ENCODE data around the gene EML4.
"Not testable (repeated sequence)": the region's sequence is repeated elsewhere in the genome, so short reads cannot be mapped to it uniquely, and the experiment has no call there.

Gene EML4, protein sequence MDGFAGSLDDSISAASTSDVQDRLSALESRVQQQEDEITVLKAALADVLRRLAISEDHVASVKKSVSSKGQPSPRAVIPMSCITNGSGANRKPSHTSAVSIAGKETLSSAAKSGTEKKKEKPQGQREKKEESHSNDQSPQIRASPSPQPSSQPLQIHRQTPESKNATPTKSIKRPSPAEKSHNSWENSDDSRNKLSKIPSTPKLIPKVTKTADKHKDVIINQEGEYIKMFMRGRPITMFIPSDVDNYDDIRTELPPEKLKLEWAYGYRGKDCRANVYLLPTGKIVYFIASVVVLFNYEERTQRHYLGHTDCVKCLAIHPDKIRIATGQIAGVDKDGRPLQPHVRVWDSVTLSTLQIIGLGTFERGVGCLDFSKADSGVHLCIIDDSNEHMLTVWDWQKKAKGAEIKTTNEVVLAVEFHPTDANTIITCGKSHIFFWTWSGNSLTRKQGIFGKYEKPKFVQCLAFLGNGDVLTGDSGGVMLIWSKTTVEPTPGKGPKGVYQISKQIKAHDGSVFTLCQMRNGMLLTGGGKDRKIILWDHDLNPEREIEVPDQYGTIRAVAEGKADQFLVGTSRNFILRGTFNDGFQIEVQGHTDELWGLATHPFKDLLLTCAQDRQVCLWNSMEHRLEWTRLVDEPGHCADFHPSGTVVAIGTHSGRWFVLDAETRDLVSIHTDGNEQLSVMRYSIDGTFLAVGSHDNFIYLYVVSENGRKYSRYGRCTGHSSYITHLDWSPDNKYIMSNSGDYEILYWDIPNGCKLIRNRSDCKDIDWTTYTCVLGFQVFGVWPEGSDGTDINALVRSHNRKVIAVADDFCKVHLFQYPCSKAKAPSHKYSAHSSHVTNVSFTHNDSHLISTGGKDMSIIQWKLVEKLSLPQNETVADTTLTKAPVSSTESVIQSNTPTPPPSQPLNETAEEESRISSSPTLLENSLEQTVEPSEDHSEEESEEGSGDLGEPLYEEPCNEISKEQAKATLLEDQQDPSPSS

DNA sequence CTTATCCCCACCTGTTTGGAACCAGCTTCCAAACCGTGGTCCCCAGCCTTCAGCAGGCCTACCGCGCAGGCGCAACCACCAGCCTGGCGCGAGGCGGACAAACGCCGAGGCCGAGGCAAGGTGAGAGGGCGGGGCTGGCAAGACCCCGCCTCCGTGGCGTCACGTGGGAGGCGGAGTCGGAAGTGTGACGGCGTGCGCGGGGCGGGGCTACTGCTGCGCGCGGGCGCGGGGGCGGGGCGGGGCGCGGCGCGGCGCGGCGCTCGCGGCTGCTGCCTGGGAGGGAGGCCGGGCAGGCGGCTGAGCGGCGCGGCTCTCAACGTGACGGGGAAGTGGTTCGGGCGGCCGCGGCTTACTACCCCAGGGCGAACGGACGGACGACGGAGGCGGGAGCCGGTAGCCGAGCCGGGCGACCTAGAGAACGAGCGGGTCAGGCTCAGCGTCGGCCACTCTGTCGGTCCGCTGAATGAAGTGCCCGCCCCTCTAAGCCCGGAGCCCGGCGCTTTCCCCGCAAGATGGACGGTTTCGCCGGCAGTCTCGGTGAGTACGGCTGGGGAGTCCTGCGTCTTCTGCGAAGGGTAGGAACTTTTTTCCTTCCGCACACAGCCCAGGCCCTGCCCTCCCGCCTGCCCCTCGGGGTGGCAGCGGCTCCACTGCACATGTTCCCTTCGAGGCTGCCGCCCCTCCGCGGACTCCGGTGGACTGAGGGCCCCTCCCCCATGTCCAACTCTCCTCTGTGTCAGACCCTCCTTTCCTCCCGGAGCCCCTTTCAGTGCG lies at the start of gene EML4:
TSS of gene EML4 (plus strand) at position 254 of the 774 bp plus-strand sequence. CDS start at position 513, 259 bp downstream.
- H3K27me3 Mint-ChIP-seq: no peaks in the 10 kb centered on the region
- no peaks in the 10 kb centered on the region for H3K9me3 Mint-ChIP-seq
- no peaks in the 10 kb centered on the region for H3K36me3 Mint-ChIP-seq (ENCODE audit: insufficient read depth)
- H3K27ac Mint-ChIP-seq (ENCODE audit: low read depth): no peak within 1 kb of the TSS
- peak; percentile 88 to 96 for DNase-seq (ENCODE audit: low spot score in 2 of 2)
- H3K4me1 Mint-ChIP-seq: peaks cover 18% of the 10 kb centered on the region
- H3K4me3 Mint-ChIP-seq: peak within 1 kb of the TSS; percentile 23
- ATAC-seq (replicated peaks; ENCODE audit: extremely low read depth, poor library complexity, severe bottlenecking): peak; percentile 80

GRCh38 chr2:42123426-42123825 lies 45.7 kb upstream of the EML4 start:
- Mint-ChIP-seq H3K4me1 (peaks cover 41% of the 10 kb centered on the region), H3K27ac (ENCODE audit: low read depth) (peak overlapping the region; percentile 44), H3K36me3 (ENCODE audit: insufficient read depth) (peaks cover 5% of the 10 kb centered on the region), H3K27me3 (no peaks in the 10 kb centered on the region), H3K9me3 (peaks cover 5% of the 10 kb centered on the region), H3K4me3 (peak overlapping the region; percentile 56)
- ATAC-seq (replicated peaks; ENCODE audit: extremely low read depth, poor library complexity, severe bottlenecking): peak; percentile 3
- no peak for DNase-seq (ENCODE audit: low spot score in 2 of 2)

DNA sequence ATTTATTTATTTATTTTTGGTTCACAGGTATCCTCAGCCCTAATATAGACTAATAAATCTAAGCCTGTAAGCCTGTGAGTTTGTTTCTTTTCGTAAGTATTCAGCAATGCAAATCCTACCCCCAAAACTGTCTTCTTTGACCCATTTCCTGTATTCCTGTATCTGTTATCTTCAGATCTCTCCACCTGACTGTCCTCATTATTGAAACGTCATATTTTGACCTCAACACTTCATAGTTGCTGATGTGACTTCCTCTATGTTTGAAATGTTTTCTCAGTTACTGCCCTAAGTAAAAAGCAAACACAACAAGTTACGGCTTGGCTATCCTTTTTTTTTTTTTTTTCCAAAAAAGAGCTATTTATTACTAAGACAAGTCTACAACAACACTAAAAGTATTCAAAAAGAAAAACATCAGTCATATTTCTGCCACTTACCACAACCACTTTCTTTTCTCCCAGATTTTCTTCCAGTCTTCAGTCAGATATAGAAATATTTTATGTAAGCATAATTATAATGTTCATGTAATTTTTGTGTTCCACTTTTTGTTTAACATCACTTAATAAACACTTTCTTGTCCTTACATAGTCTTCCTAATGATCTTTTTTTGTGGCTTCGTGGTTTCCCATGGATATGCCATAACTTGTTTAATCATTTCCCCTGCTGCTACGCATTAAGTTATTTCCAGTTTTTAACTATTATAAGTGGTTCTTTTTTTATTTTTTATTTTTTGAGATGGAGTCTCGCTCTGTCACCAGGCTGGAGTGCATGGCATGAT lies 45.0 kb upstream of the EML4 start:
- peaks cover 5% of the 10 kb centered on the region for H3K9me3 Mint-ChIP-seq
- peaks cover 42% of the 10 kb centered on the region for H3K4me1 Mint-ChIP-seq
- no peak for DNase-seq (ENCODE audit: low spot score in 2 of 2)
- no peaks in the 10 kb centered on the region for H3K27me3 Mint-ChIP-seq
- peak; percentile 87 for ATAC-seq (replicated peaks; ENCODE audit: extremely low read depth, poor library complexity, severe bottlenecking)
- peaks cover 5% of the 10 kb centered on the region for H3K36me3 Mint-ChIP-seq (ENCODE audit: insufficient read depth)
- peak overlapping the region; percentile 23 for H3K4me3 Mint-ChIP-seq
- H3K27ac Mint-ChIP-seq (ENCODE audit: low read depth): peak overlapping the region; percentile 44

DNA sequence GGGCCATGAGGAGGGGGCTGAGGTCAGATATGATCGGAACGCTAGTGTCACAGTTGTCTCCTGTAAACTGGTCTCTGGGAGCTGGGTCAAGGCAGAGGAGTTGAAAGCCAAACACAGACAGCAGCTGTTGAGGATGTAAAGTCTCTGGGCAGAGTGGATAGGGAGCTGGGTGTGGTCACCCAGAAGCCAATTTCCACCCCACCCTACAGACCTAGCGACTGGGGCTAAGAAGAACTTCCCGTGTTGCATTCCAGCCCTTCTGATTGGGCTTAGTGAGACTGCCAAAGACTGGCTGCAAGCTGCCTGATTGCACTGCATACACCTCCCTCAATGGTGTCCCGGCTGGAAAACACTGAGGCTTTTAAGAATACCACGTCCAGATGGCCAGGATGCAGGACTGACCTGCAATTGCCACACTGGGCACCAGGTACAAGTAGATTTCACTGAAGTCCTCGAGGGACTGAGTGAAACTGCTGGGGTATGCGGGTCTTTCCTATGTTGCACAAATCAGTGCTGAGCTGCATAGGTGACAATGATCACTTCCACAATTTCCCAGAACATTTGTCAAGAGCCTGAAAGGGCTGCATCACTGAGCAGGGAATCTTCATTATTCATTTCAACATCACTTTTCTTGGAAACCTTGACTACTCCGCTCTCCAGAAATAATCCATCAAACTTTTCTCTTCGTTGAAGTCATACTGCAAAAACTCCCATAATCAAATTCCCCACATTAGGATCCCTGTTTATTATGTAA lies 43.1 kb upstream of the EML4 start:
- Mint-ChIP-seq H3K27ac (ENCODE audit: low read depth) (peak overlapping the region; percentile 44), H3K9me3 (peaks cover 5% of the 10 kb centered on the region), H3K4me3 (peak overlapping the region; percentile 64), H3K27me3 (no peaks in the 10 kb centered on the region), H3K36me3 (ENCODE audit: insufficient read depth) (peaks cover 5% of the 10 kb centered on the region), H3K4me1 (peaks cover 58% of the 10 kb centered on the region)
- no peak for ATAC-seq (replicated peaks; ENCODE audit: extremely low read depth, poor library complexity, severe bottlenecking)
- no peak for DNase-seq (ENCODE audit: low spot score in 2 of 2)

DNA sequence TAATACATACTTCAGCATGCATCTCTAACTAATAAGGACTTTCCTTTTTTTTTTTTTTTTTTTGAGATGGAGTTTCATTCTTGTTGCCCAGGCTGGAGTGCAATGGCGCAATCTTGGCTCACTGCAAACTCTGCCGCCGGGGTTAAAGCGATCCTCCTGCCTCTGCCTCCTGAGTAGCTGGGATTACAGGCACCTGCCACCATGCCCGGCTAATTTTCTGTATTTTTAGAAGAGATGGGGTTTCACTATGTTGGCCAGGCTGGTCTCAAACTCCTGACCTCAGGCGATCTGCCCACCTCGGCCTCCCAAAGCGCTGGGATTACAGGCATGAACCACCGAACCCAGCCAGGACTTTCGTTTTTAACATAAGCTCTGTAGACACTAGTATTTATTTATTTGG lies 42.3 kb upstream of the EML4 start:
- Mint-ChIP-seq H3K27ac (ENCODE audit: low read depth) (peak overlapping the region; percentile 44), H3K4me1 (peaks cover 66% of the 10 kb centered on the region)
- H3K36me3 Mint-ChIP-seq (ENCODE audit: insufficient read depth): not testable (repeated sequence)

GRCh38 chr2:42127425-42128424 lies 41.4 kb upstream of the EML4 start:
- peak; percentile 30 for ATAC-seq (replicated peaks; ENCODE audit: extremely low read depth, poor library complexity, severe bottlenecking)
- Mint-ChIP-seq H3K4me1 (peaks cover 75% of the 10 kb centered on the region), H3K27me3 (no peaks in the 10 kb centered on the region), H3K9me3 (no peaks in the 10 kb centered on the region), H3K36me3 (ENCODE audit: insufficient read depth) (peaks cover 8% of the 10 kb centered on the region), H3K4me3 (peak overlapping the region; percentile 64), H3K27ac (ENCODE audit: low read depth) (peak overlapping the region; percentile 44)
- DNase-seq (ENCODE audit: low spot score in 2 of 2): no peak

More for the DNA sequence above, 42.3 kb upstream of the EML4 start:
- not testable (repeated sequence) for H3K27me3 Mint-ChIP-seq; ATAC-seq (replicated peaks; ENCODE audit: extremely low read depth, poor library complexity, severe bottlenecking); H3K9me3 Mint-ChIP-seq; DNase-seq (ENCODE audit: low spot score in 2 of 2)
- H3K4me3 Mint-ChIP-seq: peak overlapping the region; percentile 64

DNA sequence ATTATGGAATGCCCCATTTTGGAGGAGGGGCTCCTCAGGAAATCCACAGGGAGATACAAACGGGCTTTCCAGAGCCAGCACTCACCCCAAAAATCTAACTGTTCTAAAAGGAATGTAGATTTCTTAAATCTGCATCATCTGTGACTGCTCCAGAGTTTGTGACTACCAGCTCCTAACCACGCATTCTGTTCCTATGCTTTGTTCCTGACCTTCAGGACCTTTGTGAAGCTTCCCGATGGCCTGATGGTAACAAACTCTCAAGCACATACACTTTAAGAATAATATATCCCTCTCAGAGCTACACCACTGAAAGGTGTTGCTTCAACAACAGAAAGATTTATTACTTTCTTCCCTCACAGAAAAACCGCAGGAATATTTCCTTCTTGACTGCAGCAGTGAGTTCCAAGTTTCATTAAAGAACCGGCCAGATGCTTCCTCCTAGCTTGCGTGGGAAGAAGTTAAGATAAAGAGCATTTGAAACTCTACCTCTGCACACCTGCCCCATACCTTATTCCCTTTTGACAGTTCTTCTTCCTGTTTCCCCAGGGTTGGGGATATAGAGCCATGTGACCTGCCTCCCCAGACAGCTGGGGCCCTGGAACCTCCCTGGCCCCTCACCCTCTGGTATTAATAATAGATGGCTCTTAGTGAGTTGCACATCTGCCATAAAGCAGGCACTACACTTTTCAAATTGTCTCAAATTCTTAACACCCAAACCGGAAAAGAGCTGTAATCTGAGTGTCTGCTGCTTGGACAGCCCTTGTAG lies 40.2 kb upstream of the EML4 start:
- Mint-ChIP-seq H3K9me3 (no peaks in the 10 kb centered on the region), H3K27ac (ENCODE audit: low read depth) (peak overlapping the region; percentile 44), H3K36me3 (ENCODE audit: insufficient read depth) (peaks cover 12% of the 10 kb centered on the region), H3K4me1 (peaks cover 79% of the 10 kb centered on the region), H3K27me3 (no peaks in the 10 kb centered on the region), H3K4me3 (peak overlapping the region; percentile 64)
- DNase-seq (ENCODE audit: low spot score in 2 of 2) (no peak), ATAC-seq (replicated peaks; ENCODE audit: extremely low read depth, poor library complexity, severe bottlenecking) (no peak)

DNA sequence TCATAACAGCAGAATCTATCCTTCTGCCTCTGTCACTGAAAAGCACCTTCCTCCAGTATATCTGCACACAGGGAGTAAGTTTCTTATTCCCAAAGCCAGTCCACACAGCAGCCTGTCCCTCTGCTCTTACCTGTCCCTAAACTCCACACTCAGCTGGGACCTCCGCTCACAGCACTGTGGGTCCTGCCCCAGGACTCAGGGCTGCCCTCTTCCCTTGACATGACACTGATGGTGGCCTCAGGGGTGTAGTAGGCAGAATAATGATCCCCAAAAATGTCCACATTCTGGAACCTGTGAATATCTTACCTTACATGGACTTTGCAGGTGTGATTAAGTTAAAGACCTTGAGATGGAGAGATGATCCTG lies 39.7 kb upstream of the EML4 start:
- Mint-ChIP-seq H3K36me3 (ENCODE audit: insufficient read depth) (peaks cover 12% of the 10 kb centered on the region), H3K27me3 (no peaks in the 10 kb centered on the region), H3K9me3 (no peaks in the 10 kb centered on the region), H3K4me3 (peak overlapping the region; percentile 64), H3K27ac (ENCODE audit: low read depth) (peak overlapping the region; percentile 44), H3K4me1 (peaks cover 77% of the 10 kb centered on the region)
- no peak for DNase-seq (ENCODE audit: low spot score in 2 of 2)
- no peak for ATAC-seq (replicated peaks; ENCODE audit: extremely low read depth, poor library complexity, severe bottlenecking)

- H3K36me3 Mint-ChIP-seq (ENCODE audit: insufficient read depth): peaks cover 7% of the 10 kb centered on the region
- DNase-seq (ENCODE audit: low spot score in 2 of 2) (no peak), ATAC-seq (replicated peaks; ENCODE audit: extremely low read depth, poor library complexity, severe bottlenecking) (no peak)
- peaks cover 79% of the 10 kb centered on the region for H3K4me1 Mint-ChIP-seq
- H3K27ac Mint-ChIP-seq (ENCODE audit: low read depth): peak overlapping the region; percentile 44
- peak overlapping the region; percentile 64 for H3K4me3 Mint-ChIP-seq
- H3K27me3 Mint-ChIP-seq: no peaks in the 10 kb centered on the region
- H3K9me3 Mint-ChIP-seq: no peaks in the 10 kb centered on the region
Observed at GRCh38 chr2:42129947-42130346, 39.2 kb upstream of the EML4 start.

DNA sequence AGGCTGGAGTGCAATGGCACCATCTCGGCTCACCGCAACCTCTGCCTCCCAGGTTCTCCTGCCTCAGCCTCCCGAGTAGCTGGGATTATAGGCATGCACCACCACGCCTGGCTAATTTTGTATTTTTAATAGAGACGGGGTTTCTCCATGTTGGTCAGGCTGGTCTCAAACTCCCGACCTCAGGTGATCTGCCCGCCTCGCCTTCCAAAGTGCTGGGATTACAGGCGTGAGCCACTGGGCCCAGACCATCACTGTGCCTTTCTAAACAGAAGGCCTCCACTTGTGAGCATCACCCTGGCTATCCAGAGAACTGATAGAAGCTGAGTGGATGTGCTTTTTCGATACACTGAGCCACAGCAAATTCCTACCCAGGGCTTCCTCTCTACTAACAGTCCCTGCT lies 38.3 kb upstream of the EML4 start:
- not testable (repeated sequence) for H3K9me3 Mint-ChIP-seq; DNase-seq (ENCODE audit: low spot score in 2 of 2); H3K4me3 Mint-ChIP-seq; ATAC-seq (replicated peaks; ENCODE audit: extremely low read depth, poor library complexity, severe bottlenecking); H3K27me3 Mint-ChIP-seq; H3K36me3 Mint-ChIP-seq (ENCODE audit: insufficient read depth)
- Mint-ChIP-seq H3K27ac (ENCODE audit: low read depth) (peak overlapping the region; percentile 44), H3K4me1 (peaks cover 88% of the 10 kb centered on the region)
